ENCODE results near the gene PREX1. TPM values are rescaled to one million over a fixed set of nuclear protein-coding genes. Genes with fewer than 3 reads are reported as not detected.

The PREX1 gene
- polyA plus RNA-seq, 1 of the 3 experiments (the other 2 are of a cell fraction), result 5.3 TPM

- no peaks in the 10 kb centered on the region for H3K9me3 ChIP-seq
- peaks cover 22% of the 10 kb centered on the region for H3F3A ChIP-seq (replicated peaks; ENCODE audit: insufficient read depth)
- no peaks in the 10 kb centered on the region for H4K20me1 ChIP-seq (ENCODE audit: insufficient read depth)
- no peak overlapping the region for H3K9ac ChIP-seq
- H2AFZ ChIP-seq (ENCODE audit: low read depth), result no peak overlapping the region
- ChIA-PET CTCF (interaction anchor here (1.3 to 2.4 kb wide), 3 partner anchors 17 to 188 kb away, joined by 5 to 7 read pairs (median 6); no protein-coding TSS in a partner anchor), POLR2A (interaction anchor here (0.8 kb wide), 1 partner anchor 17 kb away, joined by 3 read pairs; no protein-coding TSS in a partner anchor)
- no peak overlapping the region for H3K4me2 ChIP-seq
- H3K27me3 ChIP-seq (ENCODE audit: insufficient read depth), result no peaks in the 10 kb centered on the region
- no peaks in the 10 kb centered on the region for H3K9me2 ChIP-seq
- H3K79me2 ChIP-seq (ENCODE audit: insufficient read depth), result no peaks in the 10 kb centered on the region
- H3K27ac ChIP-seq (ENCODE audit: low read depth in 2 of 2, low read length in 1 of 2), result no peak overlapping the region
- H3K36me3 ChIP-seq (replicated peaks in 1 of 2; ENCODE audit: control insufficient read depth in 1 of 2, insufficient read depth in 2 of 2, low read length in 1 of 2), result no peaks in the 10 kb centered on the region
- TF ChIP-seq ELF1 (IDR thresholded peaks at IDR 0.05), result no peak
- TF ChIP-seq GATA2 (CRISPR knock-in tag; IDR thresholded peaks at IDR 0.05), result no peak
- no peak for TF ChIP-seq TEAD4 (IDR thresholded peaks at IDR 0.05; ENCODE audit: borderline replicate concordance, insufficient read depth)
- no peak for TF ChIP-seq IRF3 (IDR thresholded peaks at IDR 0.05; ENCODE audit: low read depth, low read length)
- TF ChIP-seq JUND (IDR thresholded peaks at IDR 0.05), result no peak
- no peak for TF ChIP-seq PBX3 (IDR thresholded peaks at IDR 0.05)
- no peak for TF ChIP-seq FOXM1 (IDR thresholded peaks at IDR 0.05; ENCODE audit: low read depth)
- no peak for TF ChIP-seq RXRA (IDR thresholded peaks at IDR 0.05; ENCODE audit: borderline replicate concordance, low read depth)
- no peak for TF ChIP-seq POLR2AphosphoS5 (IDR thresholded peaks at IDR 0.05; ENCODE audit: low read depth, low read length)
- TF ChIP-seq ZBTB33 (IDR thresholded peaks at IDR 0.05; ENCODE audit: borderline replicate concordance, low read depth), result no peak
- TF ChIP-seq RCOR1 (IDR thresholded peaks at IDR 0.05; ENCODE audit: low read length), result no peak
- no peak for TF ChIP-seq MEF2A (IDR thresholded peaks at IDR 0.05; ENCODE audit: borderline replicate concordance, low read depth)
- TF ChIP-seq MAX (IDR thresholded peaks at IDR 0.05; ENCODE audit: low read depth), result no peak
- no peak for TF ChIP-seq MXI1 (IDR thresholded peaks at IDR 0.05; ENCODE audit: low read depth, low read length)
- no peak for TF ChIP-seq GABPA (IDR thresholded peaks at IDR 0.05; ENCODE audit: low read depth)
- TF ChIP-seq RFX5 (IDR thresholded peaks at IDR 0.05; ENCODE audit: low read length), result no peak
- no peak for TF ChIP-seq YY1 (IDR thresholded peaks at IDR 0.05; ENCODE audit: low read depth)
- TF ChIP-seq EZH2phosphoT487 (IDR thresholded peaks at IDR 0.05; ENCODE audit: borderline replicate concordance, low read depth), result no peak
- peaks cover 11 to 26% of the 10 kb centered on the region in 2 experiments; a peak in 2 of 4 replicates for H3K4me1 ChIP-seq (ENCODE audit: control insufficient read depth in 1 of 2, insufficient read depth in 2 of 2, low read depth in 1 of 2, low read length in 1 of 2)
- no peak for DNase-seq
- no peak overlapping the region for H3K4me3 ChIP-seq (ENCODE audit: low read depth in 2 of 2, low read length in 1 of 2)
- WGBS (ENCODE audit: low lambda C conversion rate), result 84% methylated on average over 7 of the region's 7 CpGs
Measured at GRCh38 chr20:48845721-48846306, 18.0 kb upstream of the PREX1 start.
